Caco-2 (cell line): ENCODE results near the gene CD300A. TPM values are rescaled to one million over a fixed set of nuclear protein-coding genes. Genes with fewer than 3 reads are reported as not detected.

ENCODE experiments used
- BruUV-seq: library from RNA; stranded (reverse); fragments of 400-500 nt; replicated peaks from 2 replicates; lab custom pipeline; 2021; lab: Mats Ljungman, UMichigan
- CTCF ChIA-PET: fragments of 300-600 bp; sonication (Branson Sonifier 250); formaldehyde crosslinking; loops from one replicate; lab custom pipeline; 2022; ENCODE audit warnings: antibody characterized with exemption; lab: Charles Lee
- POLR2A ChIA-PET: fragments of 300-600 bp; sonication (Branson Sonifier 250); formaldehyde crosslinking; loops from one replicate; lab custom pipeline; 2022; ENCODE audit warnings: antibody characterized with exemption; lab: Charles Lee
- DNase-seq, 2 experiments: peaks; one replicate each; pipeline versions ENCODE4 v3.0.0 to v3.0.0-alpha.2; 2020 to 2022
- H3K27me3 ChIP-seq: replicated peaks from 2 replicates; pipeline ENCODE4 v1.6.0; 2011; ENCODE audit warnings: low read length; ENCODE audit not compliant: control insufficient read depth, insufficient read depth
- H3K36me3 ChIP-seq: 2 replicates; pipeline ENCODE4 v1.5.1; 2011; ENCODE audit warnings: low read length; ENCODE audit not compliant: control insufficient read depth, insufficient read depth
- H3K4me1 ChIP-seq: fragments of 250-450 bp; sonication (Bioruptor Pico); 2 replicates; pipeline ENCODE4 v1.5.1; 2020; ENCODE audit warnings: mild to moderate bottlenecking
- H3K4me3 ChIP-seq: 2 replicates; pipeline ENCODE4 v1.5.1; 2011; ENCODE audit warnings: low read depth, mild to moderate bottlenecking, control low read depth, low read length
- H3K9me3 ChIP-seq: fragments of 250-450 bp; sonication (Bioruptor Pico); 2 replicates; pipeline ENCODE4 v1.5.1; 2020; ENCODE audit warnings: mild to moderate bottlenecking, moderate library complexity
- H3K27ac Mint-ChIP-seq: one replicate; pipeline ENCODE4 v1.8.0; 2022; ENCODE audit warnings: mixed read lengths; ENCODE audit not compliant: unreplicated experiment
- H3K27me3 Mint-ChIP-seq: one replicate; pipeline ENCODE4 v1.8.0; 2022; ENCODE audit warnings: mixed read lengths; ENCODE audit not compliant: insufficient read depth, unreplicated experiment
- H3K36me3 Mint-ChIP-seq: one replicate; pipeline ENCODE4 v1.8.0; 2022; ENCODE audit warnings: mild to moderate bottlenecking, mixed read lengths; ENCODE audit not compliant: insufficient read depth, unreplicated experiment
- H3K4me1 Mint-ChIP-seq: one replicate; pipeline ENCODE4 v1.8.0; 2022; ENCODE audit warnings: low read depth, mixed read lengths; ENCODE audit not compliant: unreplicated experiment
- H3K4me3 Mint-ChIP-seq: one replicate; pipeline ENCODE4 v1.8.0; 2022; ENCODE audit warnings: mild to moderate bottlenecking, moderate library complexity, mixed read lengths; ENCODE audit not compliant: unreplicated experiment
- H3K9me3 Mint-ChIP-seq: one replicate; pipeline ENCODE4 v1.8.0; 2022; ENCODE audit warnings: mixed read lengths; ENCODE audit not compliant: unreplicated experiment
- intact Hi-C: fragments of 100-400 bp; cut with micrococcal nuclease; formaldehyde crosslinking; loops from one replicate; pipeline ENCODE4 v1.10.0; 2022; ENCODE audit not compliant: unreplicated experiment
- total RNA-seq: library from RNA; stranded (reverse); gene quantifications from 2 replicates; pipeline ENCODE4 v1.2.3, GENCODE V29; 2022
- TF ChIP-seq, protein P1 (sequence below), 2 experiments: fragments of 200-600 bp in 1 of 2; IDR thresholded peaks; 1 replicate in 1 of 2; 2 replicates in 1 of 2; pipeline versions ENCODE4 v1.5.1 to v1.8.0; 2011 to 2022; ENCODE audit warnings: antibody characterized with exemption in 1 of 2, control low read depth in 1 of 2, inconsistent platforms in 1 of 2, low read depth in 1 of 2, low read length in 1 of 2, mild to moderate bottlenecking in 1 of 2, moderate library complexity in 1 of 2; ENCODE audit not compliant: insufficient read depth in 1 of 2, severe bottlenecking in 1 of 2, unreplicated experiment in 1 of 2

CD300A gene
- total RNA-seq, 1 experiment from 2014 or later = not detected

DNA sequence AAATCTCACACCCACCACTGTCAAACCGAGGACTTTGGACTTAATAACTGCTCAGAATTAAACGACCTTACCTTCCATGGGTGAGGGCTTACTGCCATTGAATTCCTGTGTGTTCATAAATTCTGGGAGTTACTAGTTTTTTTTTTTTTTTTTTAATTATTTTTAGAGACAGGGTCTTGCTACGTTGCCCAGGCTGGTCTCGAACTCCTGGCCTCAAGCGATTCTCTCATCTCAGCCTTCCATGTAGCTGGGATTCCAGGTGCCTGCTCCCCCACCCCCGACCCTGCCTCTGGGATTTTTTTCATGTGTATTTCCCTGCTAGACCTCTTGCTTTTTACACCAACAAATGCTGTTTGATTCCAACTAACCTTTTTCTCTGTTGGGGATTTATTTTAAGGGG lies 14.9 kb upstream of the CD300A start:
- no peak for DNase-seq
- H3K4me3 Mint-ChIP-seq = no peak overlapping the region
- no peaks in the 10 kb centered on the region for H3K9me3 ChIP-seq
- no peaks in the 10 kb centered on the region for H3K27me3 Mint-ChIP-seq
- intact Hi-C loops = no loop called here
- H3K9me3 Mint-ChIP-seq = no peaks in the 10 kb centered on the region
- BruUV-seq = no TSS peak
- H3K27me3 ChIP-seq = no peaks in the 10 kb centered on the region
- peaks cover 16% of the 10 kb centered on the region for H3K4me1 ChIP-seq
- no peaks in the 10 kb centered on the region; the same call in 1 of the 2 replicates for H3K36me3 ChIP-seq
- peaks cover 13% of the 10 kb centered on the region for H3K36me3 Mint-ChIP-seq
- ChIA-PET CTCF (interaction anchor here (1.6 to 9.4 kb wide), 2 partner anchors 14 to 72 kb away, joined by 4 to 110 read pairs; no protein-coding TSS in a partner anchor), POLR2A (no interaction called here)
- no peak overlapping the region for H3K27ac Mint-ChIP-seq
- H3K4me3 ChIP-seq = no peak overlapping the region
- TF ChIP-seq, protein P1, sequence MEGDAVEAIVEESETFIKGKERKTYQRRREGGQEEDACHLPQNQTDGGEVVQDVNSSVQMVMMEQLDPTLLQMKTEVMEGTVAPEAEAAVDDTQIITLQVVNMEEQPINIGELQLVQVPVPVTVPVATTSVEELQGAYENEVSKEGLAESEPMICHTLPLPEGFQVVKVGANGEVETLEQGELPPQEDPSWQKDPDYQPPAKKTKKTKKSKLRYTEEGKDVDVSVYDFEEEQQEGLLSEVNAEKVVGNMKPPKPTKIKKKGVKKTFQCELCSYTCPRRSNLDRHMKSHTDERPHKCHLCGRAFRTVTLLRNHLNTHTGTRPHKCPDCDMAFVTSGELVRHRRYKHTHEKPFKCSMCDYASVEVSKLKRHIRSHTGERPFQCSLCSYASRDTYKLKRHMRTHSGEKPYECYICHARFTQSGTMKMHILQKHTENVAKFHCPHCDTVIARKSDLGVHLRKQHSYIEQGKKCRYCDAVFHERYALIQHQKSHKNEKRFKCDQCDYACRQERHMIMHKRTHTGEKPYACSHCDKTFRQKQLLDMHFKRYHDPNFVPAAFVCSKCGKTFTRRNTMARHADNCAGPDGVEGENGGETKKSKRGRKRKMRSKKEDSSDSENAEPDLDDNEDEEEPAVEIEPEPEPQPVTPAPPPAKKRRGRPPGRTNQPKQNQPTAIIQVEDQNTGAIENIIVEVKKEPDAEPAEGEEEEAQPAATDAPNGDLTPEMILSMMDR (IDR thresholded peaks at IDR 0.05; ENCODE audit: insufficient read depth in 1 of 2, low read depth in 1 of 2, low read length in 1 of 2, severe bottlenecking in 1 of 2, unreplicated experiment in 1 of 2) = no peak
- no peaks in the 10 kb centered on the region for H3K4me1 Mint-ChIP-seq

DNA sequence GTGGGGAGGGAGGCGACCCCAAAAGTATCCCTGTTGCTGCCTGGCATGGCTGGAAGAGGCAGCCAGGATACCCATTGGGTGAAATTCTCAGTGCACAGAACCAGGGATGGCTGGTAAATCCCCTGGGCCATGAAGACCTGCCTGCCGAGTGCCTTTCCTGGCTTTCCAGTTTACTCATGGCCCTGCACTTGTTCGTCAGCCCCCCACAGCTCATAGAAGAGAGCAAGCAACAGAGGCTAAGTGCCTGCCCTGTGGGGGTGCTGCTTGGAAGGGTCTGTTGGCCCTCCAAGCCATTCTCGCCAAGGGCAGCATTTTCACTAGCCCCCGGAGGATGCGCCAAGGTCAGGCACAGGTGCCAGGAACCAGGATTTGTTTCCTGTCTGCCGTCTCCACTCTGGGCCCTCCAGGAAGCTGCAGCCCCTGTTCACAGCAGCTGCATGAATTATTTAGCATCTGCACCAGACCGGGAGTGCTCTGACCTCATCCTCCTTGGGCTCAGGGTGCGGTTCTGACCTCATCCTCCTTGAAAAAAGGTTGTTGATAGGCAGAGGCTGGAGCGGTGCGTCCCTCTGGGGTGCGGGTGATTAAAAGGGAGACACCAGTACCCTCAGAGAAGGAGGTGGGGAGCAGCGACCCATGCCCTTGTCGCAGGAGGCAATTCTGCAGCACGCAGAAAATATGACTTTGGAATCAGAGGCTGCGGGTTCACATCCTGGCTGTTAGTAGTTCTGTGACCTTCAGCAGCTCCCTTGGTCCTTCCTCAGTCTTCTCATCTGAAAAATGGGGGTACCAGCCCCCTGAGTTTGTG lies 14.2 kb upstream of the CD300A start:
- H3K27me3 Mint-ChIP-seq = no peaks in the 10 kb centered on the region
- TF ChIP-seq, protein P1 (IDR thresholded peaks at IDR 0.05; ENCODE audit: insufficient read depth in 1 of 2, low read depth in 1 of 2, low read length in 1 of 2, severe bottlenecking in 1 of 2, unreplicated experiment in 1 of 2) = no peak
- Histone ChIP-seq H3K9me3 (no peaks in the 10 kb centered on the region), H3K4me1 (peaks cover 16% of the 10 kb centered on the region), H3K4me3 (no peak overlapping the region), H3K27me3 (no peaks in the 10 kb centered on the region), H3K36me3 (no peaks in the 10 kb centered on the region; the same call in 1 of the 2 replicates)
- intact Hi-C loops = no loop called here
- H3K4me1 Mint-ChIP-seq = peaks cover 2% of the 10 kb centered on the region
- H3K4me3 Mint-ChIP-seq = peak overlapping the region; percentile 63
- H3K27ac Mint-ChIP-seq = no peak overlapping the region
- H3K36me3 Mint-ChIP-seq = peaks cover 6% of the 10 kb centered on the region
- no TSS peak for BruUV-seq
- CTCF ChIA-PET = interaction anchor here (1.6 to 9.4 kb wide), 4 partner anchors 14 to 84 kb away, joined by 4 to 110 read pairs (median 30); partner anchors contain the start of gene GPR142
- no peaks in the 10 kb centered on the region for H3K9me3 Mint-ChIP-seq
- no peak for DNase-seq
- POLR2A ChIA-PET = no interaction called here

DNA sequence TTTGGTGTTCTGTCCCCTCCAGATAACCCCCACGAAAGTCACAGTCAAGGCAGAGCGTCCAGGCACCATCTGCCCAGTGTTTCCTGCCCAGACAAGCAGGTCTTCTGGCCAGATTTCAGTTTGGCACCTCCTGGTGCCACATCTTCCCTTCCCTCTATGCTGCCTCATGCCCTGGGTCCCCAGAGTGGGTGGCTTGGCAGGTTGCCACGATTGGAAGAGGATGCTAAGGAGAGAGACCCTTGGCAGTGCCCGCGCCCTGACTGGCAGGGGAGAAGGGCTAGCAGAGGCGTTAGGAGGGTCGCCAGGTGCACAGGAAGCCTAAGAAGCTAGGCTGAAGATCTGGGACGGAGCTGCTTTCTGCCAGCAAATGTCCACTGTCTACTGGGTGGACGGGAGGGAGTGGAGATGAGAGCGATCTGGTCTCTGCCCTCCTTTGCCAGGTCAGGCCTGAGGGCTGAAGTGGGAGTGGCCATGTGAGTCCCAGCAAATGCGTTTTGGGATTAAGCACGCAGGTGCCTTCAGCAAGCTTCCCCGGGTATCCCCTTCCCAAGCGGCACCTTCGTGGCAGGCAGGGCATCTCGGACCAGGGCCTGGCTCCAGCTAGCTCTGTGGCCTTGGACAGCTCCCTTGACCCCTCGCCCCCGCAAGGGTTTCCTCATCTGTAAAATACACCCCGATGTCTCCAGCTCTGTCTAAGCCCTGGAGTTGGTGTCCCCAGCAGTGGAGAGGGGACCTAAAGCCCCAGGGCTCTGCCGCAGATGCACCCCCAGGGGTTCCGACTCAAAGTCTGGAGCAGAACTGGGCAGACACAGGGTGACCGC lies 13.4 kb upstream of the CD300A start:
- peaks cover 8% of the 10 kb centered on the region for H3K4me1 Mint-ChIP-seq
- DNase-seq = peak in 1 of 2 experiments; percentile 24

More for the DNA sequence above, 13.4 kb upstream of the CD300A start:
- intact Hi-C loops = no loop called here
- BruUV-seq = TSS peak; percentile 53
- Mint-ChIP-seq H3K36me3 (no peaks in the 10 kb centered on the region), H3K9me3 (no peaks in the 10 kb centered on the region), H3K4me3 (peak overlapping the region; percentile 63), H3K27ac (no peak overlapping the region), H3K27me3 (no peaks in the 10 kb centered on the region)
- ChIA-PET CTCF (interaction anchor here (1.1 to 9.4 kb wide), 9 partner anchors 8 to 85 kb away, joined by 3 to 110 read pairs (median 9); partner anchors contain the start of gene GPR142), POLR2A (interaction anchor here (1.1 to 1.5 kb wide), 2 partner anchors 20 to 79 kb away, joined by 3 to 5 read pairs; no protein-coding TSS in a partner anchor)
- Histone ChIP-seq H3K9me3 (no peaks in the 10 kb centered on the region), H3K27me3 (no peaks in the 10 kb centered on the region), H3K4me3 (peak overlapping the region; percentile 30), H3K4me1 (peaks cover 16% of the 10 kb centered on the region), H3K36me3 (no peaks in the 10 kb centered on the region; the same call in 1 of the 2 replicates)
- TF ChIP-seq, protein P1 (IDR thresholded peaks at IDR 0.05; ENCODE audit: insufficient read depth in 1 of 2, low read depth in 1 of 2, low read length in 1 of 2, severe bottlenecking in 1 of 2, unreplicated experiment in 1 of 2) = no peak
